ENCODE results near the gene POP5.

- TF ChIP-seq YY1 (IDR thresholded peaks at IDR 0.05) (peak; percentile 33), CTCF (IDR thresholded peaks at IDR 0.05; ENCODE audit: low read depth, low read length, missing input control) (no peak), HNF4A (conservative IDR thresholded peaks at IDR 0.05) (no peak), JUND (IDR thresholded peaks at IDR 0.05) (peak in 1 of 2 donors; percentile 43), ZBTB33 (IDR thresholded peaks at IDR 0.05) (no peak)
Observed at GRCh38 chr12:120534703-120535655, 46.2 kb downstream of the POP5 start.
